ENCODE data around the gene PTX4.

The PTX4 gene

GRCh38 chr16:1457489-1458245, 31.1 kb downstream of the PTX4 start:
- TF ChIP-seq CTCF (conservative IDR thresholded peaks at IDR 0.05; ENCODE audit: low read length) (no peak), EZH2phosphoT487 (IDR thresholded peaks at IDR 0.05; ENCODE audit: borderline replicate concordance) (no peak)
- no peaks in the 10 kb centered on the region for H3K27me3 ChIP-seq (ENCODE audit: insufficient read depth, low read length, poor library complexity, severe bottlenecking)
- H3K4me3 ChIP-seq (ENCODE audit: low read length, poor library complexity, severe bottlenecking) = no peak overlapping the region
- H4K20me1 ChIP-seq (ENCODE audit: insufficient read depth, low read length, poor library complexity, severe bottlenecking) = no peaks in the 10 kb centered on the region
- H3K4me2 ChIP-seq (ENCODE audit: low read depth, low read length, poor library complexity, severe bottlenecking) = no peak overlapping the region
- no peaks in the 10 kb centered on the region for H3K9me3 ChIP-seq (ENCODE audit: insufficient read depth, low read depth, low read length)
- no peak overlapping the region for H2AFZ ChIP-seq (ENCODE audit: low read length)
- no peaks in the 10 kb centered on the region for H3K79me2 ChIP-seq (ENCODE audit: insufficient read depth, low read length)
- no peaks in the 10 kb centered on the region for H3K4me1 ChIP-seq (ENCODE audit: insufficient read depth, low read length, poor library complexity, severe bottlenecking)
- H3K36me3 ChIP-seq (ENCODE audit: insufficient read depth, low read length) = no peaks in the 10 kb centered on the region
- H3K9ac ChIP-seq (ENCODE audit: low read depth, low read length, poor library complexity, severe bottlenecking) = no peak overlapping the region
- no peaks in the 10 kb centered on the region for H3F3A ChIP-seq (ENCODE audit: low read depth)
- H3K9me2 ChIP-seq (replicated peaks; ENCODE audit: low read depth, low read length) = no peaks in the 10 kb centered on the region

GRCh38 chr16:1456951-1457350, 31.8 kb downstream of the PTX4 start:
- no peaks in the 10 kb centered on the region for H3K27me3 ChIP-seq (ENCODE audit: insufficient read depth, low read length, poor library complexity, severe bottlenecking)
- no peak overlapping the region for H3K4me3 ChIP-seq (ENCODE audit: low read length, poor library complexity, severe bottlenecking)
- H3K9ac ChIP-seq (ENCODE audit: low read depth, low read length, poor library complexity, severe bottlenecking) = no peak overlapping the region
- no peak overlapping the region for H2AFZ ChIP-seq (ENCODE audit: low read length)
- H3K4me2 ChIP-seq (ENCODE audit: low read depth, low read length, poor library complexity, severe bottlenecking) = no peak overlapping the region
- no peaks in the 10 kb centered on the region for H3K4me1 ChIP-seq (ENCODE audit: insufficient read depth, low read length, poor library complexity, severe bottlenecking)
- H3K36me3 ChIP-seq (ENCODE audit: insufficient read depth, low read length) = no peaks in the 10 kb centered on the region
- TF ChIP-seq EZH2phosphoT487 (IDR thresholded peaks at IDR 0.05; ENCODE audit: borderline replicate concordance) (no peak), CTCF (conservative IDR thresholded peaks at IDR 0.05; ENCODE audit: low read length) (no peak)
- H3K9me3 ChIP-seq (ENCODE audit: insufficient read depth, low read depth, low read length) = no peaks in the 10 kb centered on the region
- no peaks in the 10 kb centered on the region for H3K79me2 ChIP-seq (ENCODE audit: insufficient read depth, low read length)
- no peaks in the 10 kb centered on the region for H4K20me1 ChIP-seq (ENCODE audit: insufficient read depth, low read length, poor library complexity, severe bottlenecking)
- no peaks in the 10 kb centered on the region for H3F3A ChIP-seq (ENCODE audit: low read depth)
- H3K9me2 ChIP-seq (replicated peaks; ENCODE audit: low read depth, low read length) = no peaks in the 10 kb centered on the region

GRCh38 chr16:1455190-1456171, 33.3 kb downstream of the PTX4 start:
- Histone ChIP-seq H3K9ac (ENCODE audit: low read depth, low read length, poor library complexity, severe bottlenecking) (no peak overlapping the region), H3K9me2 (replicated peaks; ENCODE audit: low read depth, low read length) (no peaks in the 10 kb centered on the region), H3K9me3 (ENCODE audit: insufficient read depth, low read depth, low read length) (no peaks in the 10 kb centered on the region), H3K4me3 (ENCODE audit: low read length, poor library complexity, severe bottlenecking) (no peak overlapping the region), H4K20me1 (ENCODE audit: insufficient read depth, low read length, poor library complexity, severe bottlenecking) (no peaks in the 10 kb centered on the region), H3F3A (ENCODE audit: low read depth) (no peaks in the 10 kb centered on the region), H3K4me2 (ENCODE audit: low read depth, low read length, poor library complexity, severe bottlenecking) (no peak overlapping the region), H3K4me1 (ENCODE audit: insufficient read depth, low read length, poor library complexity, severe bottlenecking) (no peaks in the 10 kb centered on the region), H2AFZ (ENCODE audit: low read length) (no peak overlapping the region), H3K79me2 (ENCODE audit: insufficient read depth, low read length) (no peaks in the 10 kb centered on the region), H3K36me3 (ENCODE audit: insufficient read depth, low read length) (no peaks in the 10 kb centered on the region), H3K27me3 (ENCODE audit: insufficient read depth, low read length, poor library complexity, severe bottlenecking) (no peaks in the 10 kb centered on the region)
- TF ChIP-seq EZH2phosphoT487 (IDR thresholded peaks at IDR 0.05; ENCODE audit: borderline replicate concordance) (no peak), CTCF (conservative IDR thresholded peaks at IDR 0.05; ENCODE audit: low read length) (no peak)
